ENCODE results near the gene PEX26.
"Not testable (repeated sequence)": the region's sequence is repeated elsewhere in the genome, so short reads cannot be mapped to it uniquely, and the experiment has no call there.

The PEX26 gene

GRCh38 chr22:18093661-18094060, 15.9 kb downstream of the PEX26 start:
- Mint-ChIP-seq H3K4me3 (no peak overlapping the region), H3K36me3 (peaks cover 11% of the 10 kb centered on the region), H3K9me3 (ENCODE audit: low read depth) (no peaks in the 10 kb centered on the region), H3K4me1 (ENCODE audit: low read depth) (peaks cover 7% of the 10 kb centered on the region), H3K27ac (no peak overlapping the region), H3K27me3 (no peaks in the 10 kb centered on the region)

- Mint-ChIP-seq H3K27me3 (no peaks in the 10 kb centered on the region), H3K36me3 (peaks cover 9% of the 10 kb centered on the region), H3K27ac (no peak overlapping the region), H3K4me3 (no peak overlapping the region), H3K9me3 (ENCODE audit: low read depth) (no peaks in the 10 kb centered on the region), H3K4me1 (ENCODE audit: low read depth) (peaks cover 5% of the 10 kb centered on the region)
Measured at GRCh38 chr22:18095101-18095805, 17.5 kb downstream of the PEX26 start.

- H3K27ac Mint-ChIP-seq: peak overlapping the region; percentile 46
- no peak overlapping the region for H3K4me3 Mint-ChIP-seq
- no peaks in the 10 kb centered on the region for H3K27me3 Mint-ChIP-seq
- peaks cover 12% of the 10 kb centered on the region for H3K36me3 Mint-ChIP-seq
- no peaks in the 10 kb centered on the region for H3K9me3 Mint-ChIP-seq (ENCODE audit: low read depth)
- peaks cover 8% of the 10 kb centered on the region for H3K4me1 Mint-ChIP-seq (ENCODE audit: low read depth)
Measured at GRCh38 chr22:18096823-18097222, 19.0 kb downstream of the PEX26 start.

GRCh38 chr22:18100781-18101180, 23.0 kb downstream of the PEX26 start:
- Mint-ChIP-seq H3K27ac (no peak overlapping the region), H3K27me3 (no peaks in the 10 kb centered on the region), H3K36me3 (peaks cover 31% of the 10 kb centered on the region), H3K4me3 (no peak overlapping the region), H3K9me3 (ENCODE audit: low read depth) (no peaks in the 10 kb centered on the region), H3K4me1 (ENCODE audit: low read depth) (peaks cover 18% of the 10 kb centered on the region)

GRCh38 chr22:18101536-18101935, 23.7 kb downstream of the PEX26 start:
- Mint-ChIP-seq H3K4me3 (no peak overlapping the region), H3K27me3 (no peaks in the 10 kb centered on the region), H3K27ac (no peak overlapping the region), H3K36me3 (peaks cover 30% of the 10 kb centered on the region), H3K9me3 (ENCODE audit: low read depth) (no peaks in the 10 kb centered on the region), H3K4me1 (ENCODE audit: low read depth) (peaks cover 16% of the 10 kb centered on the region)

GRCh38 chr22:18103527-18104269, 25.9 kb downstream of the PEX26 start:
- peaks cover 28% of the 10 kb centered on the region for H3K36me3 Mint-ChIP-seq

GRCh38 chr22:18104566-18104965, 26.8 kb downstream of the PEX26 start:
- no peak overlapping the region for H3K27ac Mint-ChIP-seq
- no peaks in the 10 kb centered on the region for H3K9me3 Mint-ChIP-seq (ENCODE audit: low read depth)
- H3K4me1 Mint-ChIP-seq (ENCODE audit: low read depth): peaks cover 17% of the 10 kb centered on the region
- H3K4me3 Mint-ChIP-seq: no peak overlapping the region
- peaks cover 29% of the 10 kb centered on the region for H3K36me3 Mint-ChIP-seq
- peaks cover 5% of the 10 kb centered on the region for H3K27me3 Mint-ChIP-seq

More at GRCh38 chr22:18103527-18104269, 25.9 kb downstream of the PEX26 start:
- peaks cover 3% of the 10 kb centered on the region for H3K27me3 Mint-ChIP-seq
- H3K4me3 Mint-ChIP-seq: peak overlapping the region; percentile 11
- no peaks in the 10 kb centered on the region for H3K9me3 Mint-ChIP-seq (ENCODE audit: low read depth)
- H3K4me1 Mint-ChIP-seq (ENCODE audit: low read depth): peaks cover 14% of the 10 kb centered on the region
- peak overlapping the region; percentile 0 for H3K27ac Mint-ChIP-seq

GRCh38 chr22:18105981-18106380, 28.2 kb downstream of the PEX26 start:
- not testable (repeated sequence) for H3K4me3 Mint-ChIP-seq; H3K9me3 Mint-ChIP-seq (ENCODE audit: low read depth); H3K27ac Mint-ChIP-seq; H3K27me3 Mint-ChIP-seq
- Mint-ChIP-seq H3K36me3 (peaks cover 30% of the 10 kb centered on the region), H3K4me1 (ENCODE audit: low read depth) (peaks cover 27% of the 10 kb centered on the region)

- not testable (repeated sequence) for H3K4me3 Mint-ChIP-seq; H3K9me3 Mint-ChIP-seq (ENCODE audit: low read depth); H3K27me3 Mint-ChIP-seq; H3K27ac Mint-ChIP-seq
- H3K36me3 Mint-ChIP-seq: peaks cover 28% of the 10 kb centered on the region
- H3K4me1 Mint-ChIP-seq (ENCODE audit: low read depth): peaks cover 24% of the 10 kb centered on the region
Measured at GRCh38 chr22:18106550-18107341, 29.0 kb downstream of the PEX26 start.

GRCh38 chr22:18108187-18108586, 30.4 kb downstream of the PEX26 start:
- H3K4me3 Mint-ChIP-seq: no peak overlapping the region
- no peaks in the 10 kb centered on the region for H3K9me3 Mint-ChIP-seq (ENCODE audit: low read depth)
- H3K27me3 Mint-ChIP-seq: peaks cover 11% of the 10 kb centered on the region
- peaks cover 24% of the 10 kb centered on the region for H3K4me1 Mint-ChIP-seq (ENCODE audit: low read depth)
- H3K27ac Mint-ChIP-seq: no peak overlapping the region
- H3K36me3 Mint-ChIP-seq: peaks cover 23% of the 10 kb centered on the region

- H3K27me3 Mint-ChIP-seq: peaks cover 11% of the 10 kb centered on the region
- peak overlapping the region; percentile 7 for H3K27ac Mint-ChIP-seq
- peaks cover 24% of the 10 kb centered on the region for H3K4me1 Mint-ChIP-seq (ENCODE audit: low read depth)
Measured at GRCh38 chr22:18109410-18110193, 31.8 kb downstream of the PEX26 start.

GRCh38 chr22:18110194-18110953, 32.6 kb downstream of the PEX26 start, which contains the start of gene TUBA8:
TSS of gene TUBA8 (plus strand) at chr22:18110809. CDS start at chr22:18110866, 57 bp downstream.
- Mint-ChIP-seq H3K27ac (peak within 1 kb of the TSS; percentile 7), H3K9me3 (ENCODE audit: low read depth) (no peaks in the 10 kb centered on the region), H3K4me1 (ENCODE audit: low read depth) (peaks cover 23% of the 10 kb centered on the region), H3K4me3 (peak within 1 kb of the TSS; percentile 79), H3K27me3 (peaks cover 11% of the 10 kb centered on the region), H3K36me3 (peaks cover 12% of the 10 kb centered on the region)

More at GRCh38 chr22:18109410-18110193, 31.8 kb downstream of the PEX26 start:
- no peaks in the 10 kb centered on the region for H3K9me3 Mint-ChIP-seq (ENCODE audit: low read depth)
- peak overlapping the region; percentile 79 for H3K4me3 Mint-ChIP-seq
- H3K36me3 Mint-ChIP-seq: peaks cover 19% of the 10 kb centered on the region

- H3K27ac Mint-ChIP-seq: no peak overlapping the region
Measured at GRCh38 chr22:18110954-18111758, 33.4 kb downstream of the PEX26 start.

More at GRCh38 chr22:18110954-18111758, 33.4 kb downstream of the PEX26 start:
- Mint-ChIP-seq H3K4me1 (ENCODE audit: low read depth) (peaks cover 23% of the 10 kb centered on the region), H3K27me3 (peaks cover 11% of the 10 kb centered on the region), H3K9me3 (ENCODE audit: low read depth) (no peaks in the 10 kb centered on the region), H3K36me3 (peaks cover 8% of the 10 kb centered on the region), H3K4me3 (peak overlapping the region; percentile 47)
